Neutrophil (primary cell): ENCODE measurements around the gene CRYAB.
"Not testable (repeated sequence)": the region's sequence is repeated elsewhere in the genome, so short reads cannot be mapped to it uniquely, and the experiment has no call there.

ENCODE experiments used
- H3K27ac ChIP-seq: fragments of 200-600 bp; sonication (generic); 2 replicates; pipeline ENCODE4 v1.5.1; 2016; ENCODE audit warnings: mild to moderate bottlenecking, moderate library complexity
- H3K27me3 ChIP-seq: fragments of 200-600 bp; sonication (generic); 2 replicates; pipeline ENCODE4 v1.6.0; 2016; ENCODE audit warnings: mild to moderate bottlenecking
- H3K36me3 ChIP-seq: fragments of 200-600 bp; sonication (generic); 2 replicates; pipeline ENCODE4 v1.5.1; 2017
- H3K4me1 ChIP-seq, 2 experiments: fragments of 200-600 bp in 1 of 2; sonication (generic) in 1 of 2; 1 replicate in 1 of 2; 2 replicates in 1 of 2; pipeline versions ENCODE4 v1.5.1 to v1.6.1; 2013 to 2016; ENCODE audit warnings: low read depth in 1 of 2, low read length in 1 of 2, mild to moderate bottlenecking in 1 of 2, moderate library complexity in 1 of 2; ENCODE audit not compliant: control insufficient read depth in 1 of 2, insufficient read depth in 1 of 2
- H3K4me3 ChIP-seq, 2 experiments: fragments of 200-600 bp in 1 of 2; sonication (generic) in 1 of 2; 1 replicate in 1 of 2; 2 replicates in 1 of 2; pipeline ENCODE4 v1.5.1; 2013 to 2016; ENCODE audit warnings: low read depth in 1 of 2, low read length in 1 of 2, mild to moderate bottlenecking in 1 of 2, moderate library complexity in 1 of 2
- H3K9me3 ChIP-seq: fragments of 200-600 bp; sonication (generic); 2 replicates; pipeline ENCODE4 v1.5.1; 2016
- TF ChIP-seq, protein P1 (sequence below): fragments of 200-600 bp; sonication (generic); IDR thresholded peaks from 2 replicates; pipeline ENCODE4 v1.5.1; 2016; ENCODE audit warnings: antibody characterized with exemption

Gene CRYAB

DNA sequence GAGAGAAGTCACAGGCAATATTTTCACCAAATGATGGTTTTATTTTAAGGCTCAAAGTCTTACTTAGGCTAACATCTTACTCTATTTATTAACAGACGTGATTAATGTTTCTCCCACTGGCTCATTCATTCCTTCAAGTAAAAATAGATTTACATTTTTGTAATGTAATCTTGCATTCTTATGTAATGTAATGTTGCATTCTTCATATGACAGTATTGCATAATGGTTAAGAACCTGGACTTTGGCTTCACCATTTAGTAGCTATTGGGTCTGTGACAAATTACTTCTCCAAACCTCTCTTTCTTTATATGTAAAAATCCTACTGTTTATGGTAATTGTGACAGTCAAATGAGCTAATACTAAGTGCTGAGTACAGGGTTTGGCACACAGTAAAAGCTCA lies 22.3 kb upstream of the CRYAB start:
- Histone ChIP-seq H3K9me3 (no peaks in the 10 kb centered on the region), H3K4me1 (peaks cover 27 to 29% of the 10 kb centered on the region in 2 experiments), H3K4me3 (no peak overlapping the region), H3K27ac (no peak overlapping the region), H3K36me3 (no peaks in the 10 kb centered on the region), H3K27me3 (peaks cover 21% of the 10 kb centered on the region)
- TF ChIP-seq, protein P1, sequence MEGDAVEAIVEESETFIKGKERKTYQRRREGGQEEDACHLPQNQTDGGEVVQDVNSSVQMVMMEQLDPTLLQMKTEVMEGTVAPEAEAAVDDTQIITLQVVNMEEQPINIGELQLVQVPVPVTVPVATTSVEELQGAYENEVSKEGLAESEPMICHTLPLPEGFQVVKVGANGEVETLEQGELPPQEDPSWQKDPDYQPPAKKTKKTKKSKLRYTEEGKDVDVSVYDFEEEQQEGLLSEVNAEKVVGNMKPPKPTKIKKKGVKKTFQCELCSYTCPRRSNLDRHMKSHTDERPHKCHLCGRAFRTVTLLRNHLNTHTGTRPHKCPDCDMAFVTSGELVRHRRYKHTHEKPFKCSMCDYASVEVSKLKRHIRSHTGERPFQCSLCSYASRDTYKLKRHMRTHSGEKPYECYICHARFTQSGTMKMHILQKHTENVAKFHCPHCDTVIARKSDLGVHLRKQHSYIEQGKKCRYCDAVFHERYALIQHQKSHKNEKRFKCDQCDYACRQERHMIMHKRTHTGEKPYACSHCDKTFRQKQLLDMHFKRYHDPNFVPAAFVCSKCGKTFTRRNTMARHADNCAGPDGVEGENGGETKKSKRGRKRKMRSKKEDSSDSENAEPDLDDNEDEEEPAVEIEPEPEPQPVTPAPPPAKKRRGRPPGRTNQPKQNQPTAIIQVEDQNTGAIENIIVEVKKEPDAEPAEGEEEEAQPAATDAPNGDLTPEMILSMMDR, result no peak

DNA sequence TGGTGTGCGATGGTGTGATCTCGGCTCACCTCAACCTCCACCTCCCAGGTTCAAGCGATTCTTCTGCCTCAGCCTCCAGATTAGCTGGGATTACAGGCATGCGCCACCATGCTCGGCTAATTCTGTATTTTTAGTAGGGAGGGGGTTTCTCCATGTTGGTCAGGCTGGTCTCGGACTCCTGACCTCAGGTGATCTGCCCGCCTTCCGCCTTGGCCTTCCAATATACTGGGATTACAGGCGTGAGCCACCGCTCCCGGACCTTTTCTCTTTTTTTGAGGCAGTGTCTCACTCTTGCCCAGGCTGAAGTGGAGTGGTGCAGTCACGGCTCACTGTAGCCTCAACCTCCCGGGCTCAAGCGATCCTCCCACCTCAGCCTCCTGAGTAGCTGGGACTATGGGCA lies 21.6 kb upstream of the CRYAB start:
- H3K36me3 ChIP-seq, H3K27ac ChIP-seq, H3K4me3 ChIP-seq, H3K9me3 ChIP-seq: not testable (repeated sequence)
- Histone ChIP-seq H3K27me3 (peaks cover 15% of the 10 kb centered on the region), H3K4me1 (peaks cover 21 to 22% of the 10 kb centered on the region in 2 experiments)

DNA sequence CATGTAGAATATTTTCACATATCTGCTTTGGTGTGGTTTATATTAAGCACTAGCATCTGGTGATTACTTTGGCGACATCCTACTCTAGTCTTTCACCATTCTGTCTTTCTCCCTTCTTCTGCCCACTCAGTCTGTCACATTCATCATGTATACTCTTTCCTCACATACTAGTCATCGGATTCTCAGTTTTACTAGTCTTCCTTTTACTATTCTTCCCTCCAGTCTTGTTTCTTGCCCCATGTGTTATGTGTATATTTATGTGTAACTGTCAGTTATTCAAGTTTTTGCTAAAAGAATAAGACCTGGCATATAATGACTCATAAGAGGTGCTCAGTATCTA lies 21.0 kb upstream of the CRYAB start:
- no peaks in the 10 kb centered on the region for H3K9me3 ChIP-seq
- TF ChIP-seq, protein P1, result no peak
- peaks cover 9% of the 10 kb centered on the region for H3K27me3 ChIP-seq
- no peaks in the 10 kb centered on the region for H3K36me3 ChIP-seq
- peaks cover 19 to 21% of the 10 kb centered on the region in 2 experiments for H3K4me1 ChIP-seq
- no peak overlapping the region for H3K4me3 ChIP-seq
- H3K27ac ChIP-seq, result no peak overlapping the region

DNA sequence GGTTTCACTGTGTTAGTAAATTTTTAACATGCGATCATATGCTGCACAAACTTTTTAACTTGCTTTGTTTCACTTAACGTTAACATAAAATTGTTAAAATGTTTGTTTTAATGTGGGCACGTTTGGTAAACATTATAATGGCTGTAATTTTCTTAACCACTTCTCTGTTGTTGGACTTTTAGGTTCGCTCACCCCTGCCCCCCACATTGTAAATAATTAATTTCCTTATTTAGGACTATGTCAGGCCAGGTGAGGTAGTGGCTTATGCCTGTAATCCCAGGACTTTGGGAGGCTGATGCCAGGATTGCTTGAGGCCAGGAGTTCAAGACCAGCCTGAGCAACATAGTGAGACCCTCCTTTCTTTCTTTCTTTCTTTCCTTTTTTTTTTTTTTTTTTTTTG lies 18.9 kb upstream of the CRYAB start:
- no peaks in the 10 kb centered on the region for H3K27me3 ChIP-seq
- H3K9me3 ChIP-seq, result no peaks in the 10 kb centered on the region
- no peak overlapping the region for H3K27ac ChIP-seq
- no peak overlapping the region for H3K4me3 ChIP-seq
- H3K4me1 ChIP-seq, result peaks cover 17 to 19% of the 10 kb centered on the region in 2 experiments
- H3K36me3 ChIP-seq, result no peaks in the 10 kb centered on the region
- TF ChIP-seq, protein P1, result no peak

DNA sequence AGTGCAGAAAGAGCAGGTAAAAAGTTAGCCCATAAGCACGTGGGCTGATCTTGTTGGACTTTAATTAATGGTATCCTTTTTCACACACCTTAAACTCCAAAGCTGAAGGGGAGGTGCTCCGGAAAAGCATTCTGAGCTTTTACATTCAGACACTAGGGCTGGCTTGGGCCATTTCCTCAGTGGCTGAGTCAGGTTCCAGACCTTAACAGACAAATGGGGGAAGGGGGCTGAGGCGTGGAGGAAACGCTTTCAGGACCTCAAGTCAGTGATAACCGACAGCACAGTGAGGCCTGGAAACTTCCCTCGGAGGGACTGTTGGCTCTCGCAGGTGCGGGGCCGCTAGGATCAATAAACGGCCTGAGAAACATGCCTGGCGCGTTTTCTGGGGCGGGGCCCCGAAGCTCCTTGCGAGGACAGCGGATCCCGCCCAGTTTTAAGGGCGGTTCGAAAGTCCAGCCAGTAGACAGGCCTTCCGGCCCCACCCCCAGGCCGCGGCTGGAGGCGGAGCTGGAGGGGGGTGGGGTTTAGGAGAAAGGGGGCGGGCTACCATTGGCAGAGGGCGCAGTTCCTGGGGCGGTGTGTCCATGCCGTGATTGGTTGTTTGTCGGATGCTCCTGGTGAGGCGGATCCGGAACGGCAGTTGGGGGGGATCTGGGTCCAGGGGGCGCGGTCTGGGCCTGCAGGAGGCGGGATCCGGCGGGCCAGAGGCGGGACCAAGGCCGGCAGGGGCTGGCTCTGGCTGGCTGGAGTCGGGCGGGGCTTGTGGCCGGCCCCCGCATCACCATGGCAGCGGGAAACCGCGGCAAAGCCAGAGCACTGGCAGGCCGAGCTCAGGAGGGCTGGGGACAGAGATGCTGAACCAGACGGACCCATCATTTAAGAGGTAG lies 15.2 kb upstream of the CRYAB start:
- H3K9me3 ChIP-seq, result no peaks in the 10 kb centered on the region
- H3K4me3 ChIP-seq, result peak overlapping the region; percentile 74 to 81
- no peaks in the 10 kb centered on the region for H3K27me3 ChIP-seq
- H3K27ac ChIP-seq, result peak overlapping the region; percentile 71
- H3K4me1 ChIP-seq, result peaks cover 12 to 13% of the 10 kb centered on the region in 2 experiments
- TF ChIP-seq, protein P1, result peak; percentile 34
- H3K36me3 ChIP-seq, result no peaks in the 10 kb centered on the region

DNA sequence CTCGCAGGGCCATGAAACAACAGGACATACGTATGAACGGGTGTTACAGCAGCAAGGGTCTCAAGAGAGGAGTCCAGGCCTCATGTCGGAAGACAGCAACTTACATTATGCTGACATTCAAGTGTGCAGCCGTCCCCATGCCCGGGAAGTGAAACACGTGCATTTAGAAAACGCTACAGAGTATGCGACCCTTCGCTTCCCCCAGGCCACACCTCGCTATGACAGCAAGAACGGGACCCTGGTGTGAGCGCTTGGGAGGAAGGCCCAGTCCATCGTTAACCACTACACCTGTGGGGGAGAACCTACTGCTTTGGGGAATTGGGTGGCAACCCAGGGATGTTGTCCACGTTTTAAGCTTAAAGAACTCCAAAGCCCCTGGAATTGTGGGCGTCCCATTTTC lies 14.4 kb upstream of the CRYAB start:
- H3K4me3 ChIP-seq, result no peak overlapping the region
- H3K27me3 ChIP-seq, result no peaks in the 10 kb centered on the region
- no peak overlapping the region for H3K27ac ChIP-seq
- H3K36me3 ChIP-seq, result no peaks in the 10 kb centered on the region
- TF ChIP-seq, protein P1, result no peak
- H3K4me1 ChIP-seq, result peaks cover 12 to 13% of the 10 kb centered on the region in 2 experiments
- H3K9me3 ChIP-seq, result no peaks in the 10 kb centered on the region
